Heart left ventricle (tissue), 16 donors: ENCODE data around the gene DIS3L2. TPM values are rescaled to one million over a fixed set of nuclear protein-coding genes. Genes with fewer than 3 reads are reported as not detected.
A peak's percentile ranks its signal among the peaks of the same experiment; 100 is the strongest.
"Not testable (repeated sequence)": the region's sequence is repeated elsewhere in the genome, so short reads cannot be mapped to it uniquely, and the experiment has no call there.

Experiments
- ATAC-seq, 4 donors: fragments of 200-7000 bp; cut with Tn5 transposase; one replicate each; pipeline ENCODE4 v1.9.1; 2020 to 2022; ENCODE audit warnings: moderate library complexity in 4 of 4, mild to moderate bottlenecking in 3 of 4, moderate number of reproducible peaks in 1 of 4
- DNase-seq, 5 donors: peaks; one replicate each; pipeline ENCODE4 v3.0.0-alpha.2; 2020
- H3K27ac ChIP-seq, 12 donors: fragments of 200-600 bp; sonication (generic) in 4 of 12; one replicate each; pipeline versions ENCODE4 v1.5.0 to v1.8.0; 2016 to 2022; ENCODE audit warnings: mild to moderate bottlenecking in 2 of 12
- H3K27me3 ChIP-seq, 9 donors: fragments of 200-600 bp; sonication (generic) in 2 of 9; one replicate each; pipeline versions ENCODE4 v1.5.1 to v1.8.0; 2016 to 2022; ENCODE audit warnings: mild to moderate bottlenecking in 3 of 9
- H3K36me3 ChIP-seq, 9 donors: fragments of 200-600 bp; sonication (generic) in 2 of 9; one replicate each; pipeline versions ENCODE4 v1.5.0 to v1.8.0; 2018 to 2022; ENCODE audit warnings: mild to moderate bottlenecking in 2 of 9
- H3K4me1 ChIP-seq, 12 donors: fragments of 200-600 bp; sonication (generic) in 4 of 12; one replicate each; pipeline versions ENCODE4 v1.5.0 to v1.8.0; 2016 to 2022; ENCODE audit warnings: mild to moderate bottlenecking in 3 of 12
- H3K4me3 ChIP-seq, 12 donors: fragments of 200-600 bp; sonication (generic) in 4 of 12; one replicate each; pipeline versions ENCODE4 v1.5.0 to v1.8.0; 2017 to 2022; ENCODE audit warnings: mild to moderate bottlenecking in 9 of 12, moderate library complexity in 4 of 12
- H3K9me3 ChIP-seq, 12 donors: fragments of 200-600 bp; sonication (generic) in 4 of 12; one replicate each; pipeline versions ENCODE4 v1.5.0 to v1.8.0; 2016 to 2022; ENCODE audit warnings: mild to moderate bottlenecking in 1 of 12
- POLR2A ChIP-seq, 2 donors: fragments of 450-650 bp; IDR thresholded peaks; one replicate each; pipeline ENCODE4 v1.6.1; 2017; ENCODE audit warnings: antibody characterized with exemption in 2 of 2, mild to moderate bottlenecking in 2 of 2, moderate library complexity in 2 of 2
- WGBS, 4 donors: extraction: QIAGEN DNeasy Blood & Tissue Kit in 2 of 4; methylation state at CpG; one replicate each; pipeline versions ENCODE4 v1.1.5 to v1.1.7; 2013 to 2018; 5-methylcytosine and 5-hydroxymethylcytosine counted together
- intact Hi-C, 10 donors: fragments of 100-400 bp; cut with DNase I; formaldehyde crosslinking; loops; one replicate each; pipeline versions ENCODE4 v1.11.1 to v1.14.2; 2022
- polyA plus RNA-seq, 2 donors: library from polyadenylated mRNA; stranded (reverse); fragments of 200-250 nt; gene quantifications; one replicate each; pipeline ENCODE4 v1.2.3, GENCODE V29; 2013
- total RNA-seq, 9 donors: library from RNA; depleted of rRNA in 2 of 9; stranded (reverse); fragments of >200 nt in 2 of 9; fragmentation: NEBNext Ultra II Directional in 3 of 9; extraction: Animal tissue kit (Norgen Biotek cat#: 25700) in 3 of 9; gene quantifications; one replicate each; pipeline versions ENCODE4 v1.1.0 to v1.2.4, GENCODE V29; 2016 to 2023
- TF ChIP-seq, protein P1 (sequence below), 12 donors: fragments of 200-600 bp; sonication (generic) in 4 of 12; IDR thresholded peaks; one replicate each; pipeline versions ENCODE4 v1.5.0 to v1.8.0; 2018 to 2022; ENCODE audit warnings: antibody characterized with exemption in 12 of 12, mild to moderate bottlenecking in 5 of 12
- donor health status: ischemic (EF 13 %, LVEDD 7.1; RV severe dilation, severe dysfunction).
- donor health status: healthy with polysubstance abuse.
- donor health status: DM: no; HTN: yes; CAD: no.
- donor health status: DM: no; HTN: no; CAD: no.
- donor health status: ischemic (EF 25% LVEDD 6.9; RV normal size, moderate dysfunction).
- donor health status: ischemic (EF 25% LVEDD 5.7; RV mildly dilated, moderate dysfunction).
- donor health status: healthy.
- donor health status: DM: yes; HTN: yes; CAD: no.
- donor health status: ischemic (EF 35%, LVEDD 5.7; RV mildly dilated, moderate dysfunction).
- donor health status: nonischemic (EF 11% LVEDD 7.7; RV severe dilation, severe dysfunction).
- donor health status: DM: yes; HTN: yes; CAD: no.
- donor health status: PGD.
- donor health status: ischemic (EF 29% LVEDD 5.4; RV normal size, mild dysfunction).
- donor health status: nonischemic (EF 23%, LVEDD 6.1; RV moderate dilation, normal function).

Gene DIS3L2
- total and polyA plus RNA-seq, 11 donors, result 12.4 to 27.3 (median 21.8) TPM

- no peaks in the 10 kb centered on the region for H3K27me3 ChIP-seq
- intact Hi-C loops, result no loop called here
- peak overlapping the region in 1 of 12 donors; percentile 70 for H3K27ac ChIP-seq
- peaks cover 0 to 28% (median 6%) of the 10 kb centered on the region in 12 donors for H3K4me1 ChIP-seq
- WGBS, 4 donors, result 79 to 85% (median 82%) methylated on average over 9 of the region's 9 CpGs
- TF ChIP-seq, protein P1, sequence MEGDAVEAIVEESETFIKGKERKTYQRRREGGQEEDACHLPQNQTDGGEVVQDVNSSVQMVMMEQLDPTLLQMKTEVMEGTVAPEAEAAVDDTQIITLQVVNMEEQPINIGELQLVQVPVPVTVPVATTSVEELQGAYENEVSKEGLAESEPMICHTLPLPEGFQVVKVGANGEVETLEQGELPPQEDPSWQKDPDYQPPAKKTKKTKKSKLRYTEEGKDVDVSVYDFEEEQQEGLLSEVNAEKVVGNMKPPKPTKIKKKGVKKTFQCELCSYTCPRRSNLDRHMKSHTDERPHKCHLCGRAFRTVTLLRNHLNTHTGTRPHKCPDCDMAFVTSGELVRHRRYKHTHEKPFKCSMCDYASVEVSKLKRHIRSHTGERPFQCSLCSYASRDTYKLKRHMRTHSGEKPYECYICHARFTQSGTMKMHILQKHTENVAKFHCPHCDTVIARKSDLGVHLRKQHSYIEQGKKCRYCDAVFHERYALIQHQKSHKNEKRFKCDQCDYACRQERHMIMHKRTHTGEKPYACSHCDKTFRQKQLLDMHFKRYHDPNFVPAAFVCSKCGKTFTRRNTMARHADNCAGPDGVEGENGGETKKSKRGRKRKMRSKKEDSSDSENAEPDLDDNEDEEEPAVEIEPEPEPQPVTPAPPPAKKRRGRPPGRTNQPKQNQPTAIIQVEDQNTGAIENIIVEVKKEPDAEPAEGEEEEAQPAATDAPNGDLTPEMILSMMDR (IDR thresholded peaks at IDR 0.05), result no peak
- no peak for TF ChIP-seq POLR2A (IDR thresholded peaks at IDR 0.05)
- ATAC-seq (peak in 3 of 4 donors; percentile 16 to 46 (median 20)), DNase-seq (no peak)
- peaks cover 0 to 16% (median 5%) of the 10 kb centered on the region in 12 donors for H3K9me3 ChIP-seq
- no peak overlapping the region for H3K4me3 ChIP-seq
- no peaks in the 10 kb centered on the region for H3K36me3 ChIP-seq
These were observed 348.6 kb downstream of the DIS3L2 start for GRCh38 chr2:232310121-232310520.

DNA sequence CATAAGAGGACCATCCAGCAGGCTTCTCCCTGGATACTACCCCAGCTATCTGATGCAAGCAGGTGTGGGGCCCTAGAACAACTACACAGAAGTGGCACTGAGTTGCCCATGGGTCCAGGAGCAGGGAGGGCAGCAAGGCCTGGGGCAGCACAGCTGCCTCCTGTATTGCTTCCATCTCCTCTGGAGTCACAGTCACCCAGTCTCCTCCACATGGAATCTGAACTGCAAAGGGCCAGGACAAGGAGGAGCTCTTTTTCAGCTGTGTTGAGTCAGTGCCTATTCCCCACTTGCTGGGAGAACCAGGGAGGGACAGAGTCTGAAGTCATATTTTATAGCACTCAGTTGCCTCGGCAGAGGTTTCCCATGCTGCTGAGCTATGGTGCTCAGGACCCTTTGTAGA is 349.2 kb downstream of the DIS3L2 start:
- Histone ChIP-seq H3K9me3 (peaks cover 0 to 16% (median 5%) of the 10 kb centered on the region in 12 donors), H3K4me3 (no peak overlapping the region), H3K27me3 (no peaks in the 10 kb centered on the region), H3K4me1 (peaks cover 3 to 33% (median 11%) of the 10 kb centered on the region in 12 donors), H3K36me3 (no peaks in the 10 kb centered on the region), H3K27ac (peak overlapping the region in 1 of 12 donors; percentile 70)
- ATAC-seq (peak in 2 of 4 donors; percentile 40 to 49), DNase-seq (no peak)
- intact Hi-C loops, result no loop called here
- TF ChIP-seq, protein P1 (IDR thresholded peaks at IDR 0.05), result no peak
- TF ChIP-seq POLR2A (IDR thresholded peaks at IDR 0.05), result no peak
- 67 to 92% (median 85%) methylated on average over 1 of the region's 1 CpG for WGBS, 4 donors

DNA sequence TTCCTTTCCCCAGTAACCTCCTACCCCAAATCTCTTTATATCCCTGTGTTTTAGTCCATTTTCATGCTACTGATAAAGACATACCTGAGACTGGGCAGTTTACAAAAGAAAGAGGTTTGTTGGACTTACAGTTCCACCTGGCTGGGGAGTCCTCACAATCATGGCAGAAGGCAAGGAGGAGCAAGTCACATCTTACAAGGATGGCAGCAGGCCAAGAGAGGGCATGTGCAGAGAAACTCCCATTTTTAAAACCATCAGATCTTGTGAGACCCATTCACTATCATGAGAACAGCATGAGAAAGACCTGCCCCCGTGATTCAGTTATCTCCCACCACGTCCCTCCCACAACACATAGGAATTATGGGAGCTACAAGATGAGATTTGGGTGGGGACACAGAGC is 352.1 kb downstream of the DIS3L2 start:
- H3K4me1 ChIP-seq, result peaks cover 3 to 62% (median 19%) of the 10 kb centered on the region in 12 donors
- ATAC-seq, H3K27ac ChIP-seq, H3K36me3 ChIP-seq, intact Hi-C loops, H3K27me3 ChIP-seq, H3K4me3 ChIP-seq, DNase-seq: not testable (repeated sequence)
- WGBS, 4 donors, result 93 to 96% (median 95%) methylated on average over 2 of the region's 2 CpGs
- peaks cover 0 to 16% (median 5%) of the 10 kb centered on the region in 12 donors for H3K9me3 ChIP-seq

GRCh38 chr2:232315049-232315922 is 353.8 kb downstream of the DIS3L2 start:
- ATAC-seq (peak in 3 of 4 donors; percentile 67 to 82 (median 82)), DNase-seq (peak; percentile 37 to 75 (median 66))
- Histone ChIP-seq H3K4me1 (peaks cover 3 to 72% (median 22%) of the 10 kb centered on the region in 12 donors), H3K9me3 (peaks cover 0 to 16% (median 5%) of the 10 kb centered on the region in 12 donors), H3K27me3 (no peaks in the 10 kb centered on the region), H3K4me3 (no peak overlapping the region), H3K27ac (peak overlapping the region in 8 of 12 donors; percentile 0 to 90 (median 54)), H3K36me3 (no peaks in the 10 kb centered on the region)
- intact Hi-C loops, result no loop called here
- TF ChIP-seq, protein P1 (IDR thresholded peaks at IDR 0.05), result peak in 3 of 12 donors; percentile 11 to 18 (median 13)
- no peak for TF ChIP-seq POLR2A (IDR thresholded peaks at IDR 0.05)
- 64 to 77% (median 72%) methylated on average over 12 of the region's 12 CpGs for WGBS, 4 donors
